SK-N-SH (cell line): Measurements from ENCODE around the gene BCLAF3. TPM values are rescaled to one million over a fixed set of nuclear protein-coding genes. Genes with fewer than 3 reads are reported as not detected.

ENCODE experiments used
- CTCF ChIA-PET: fragments of 300-600, 350-600 bp; formaldehyde crosslinking; extraction: SDS; loops from one replicate; lab custom pipeline; 2021; lab: Yijun Ruan, JAX
- POLR2A ChIA-PET: fragments of 350-600 bp; sonication (Branson Sonifier 250); formaldehyde crosslinking; extraction: SDS; loops from one replicate; lab custom pipeline; 2020; ENCODE audit warnings: antibody characterized with exemption, inconsistent platforms; lab: Yijun Ruan, JAX
- DNase-seq: peaks from one replicate; pipeline ENCODE4 v3.0.0; 2012
- H2AFZ ChIP-seq: fragments of 200-600 bp; sonication (generic); 2 replicates; pipeline ENCODE4 v1.8.1; 2016; ENCODE audit warnings: antibody characterized with exemption, mild to moderate bottlenecking, low read depth
- H3F3A ChIP-seq: fragments of 200-600 bp; sonication (generic); replicated peaks from 2 replicates; pipeline ENCODE3; 2016; ENCODE audit warnings: antibody characterized with exemption, mild to moderate bottlenecking; ENCODE audit not compliant: insufficient read depth
- H3K27ac ChIP-seq, 2 experiments: fragments of 200-500 bp in 1 of 2; fragments of 200-600 bp in 1 of 2; sonication (Bioruptor generic) in 1 of 2; sonication (generic), shearing (Covaris generic) in 1 of 2; 2 replicates each; pipeline versions ENCODE4 v1.5.1 to v1.6.1; 2014 to 2016; ENCODE audit warnings: low read depth in 2 of 2, inconsistent platforms in 1 of 2, low read length in 1 of 2, mild to moderate bottlenecking in 1 of 2, mixed read lengths in 1 of 2
- H3K27me3 ChIP-seq: fragments of 200-600 bp; sonication (generic), shearing (Covaris generic); 2 replicates; pipeline ENCODE4 v1.6.1; 2016; ENCODE audit warnings: mixed run types; ENCODE audit not compliant: insufficient read depth
- H3K36me3 ChIP-seq, 2 experiments: fragments of 200-500 bp in 1 of 2; fragments of 200-600 bp in 1 of 2; sonication (Bioruptor generic) in 1 of 2; sonication (generic) in 1 of 2; replicated peaks in 1 of 2; 2 replicates each; pipeline versions ENCODE3 to v1.5.1; 2014 to 2016; ENCODE audit warnings: low read length in 1 of 2, mild to moderate bottlenecking in 1 of 2; ENCODE audit not compliant: insufficient read depth in 2 of 2, control insufficient read depth in 1 of 2
- H3K4me1 ChIP-seq, 2 experiments: fragments of 200-500 bp in 1 of 2; fragments of 200-600 bp in 1 of 2; sonication (Bioruptor generic) in 1 of 2; sonication (generic), shearing (Covaris generic) in 1 of 2; 2 replicates each; pipeline versions ENCODE4 v1.5.1 to v1.6.1; 2014 to 2016; ENCODE audit warnings: low read depth in 1 of 2, low read length in 1 of 2, mixed run types in 1 of 2; ENCODE audit not compliant: insufficient read depth in 2 of 2, control insufficient read depth in 1 of 2
- H3K4me2 ChIP-seq: fragments of 200-600 bp; sonication (generic), shearing (Covaris generic); 2 replicates; pipeline ENCODE4 v1.6.1; 2017; ENCODE audit warnings: mixed run types
- H3K4me3 ChIP-seq, 2 experiments: fragments of 200-500 bp in 1 of 2; fragments of 200-600 bp in 1 of 2; sonication (Bioruptor generic) in 1 of 2; sonication (generic), shearing (Covaris generic) in 1 of 2; 2 replicates each; pipeline versions ENCODE4 v1.5.1 to v1.8.1; 2014 to 2016; ENCODE audit warnings: low read depth in 2 of 2, inconsistent platforms in 1 of 2, low read length in 1 of 2, mild to moderate bottlenecking in 1 of 2, mixed read lengths in 1 of 2, moderate library complexity in 1 of 2
- H3K79me2 ChIP-seq: fragments of 200-600 bp; sonication (generic); 2 replicates; pipeline ENCODE4 v1.8.1; 2017; ENCODE audit warnings: mild to moderate bottlenecking; ENCODE audit not compliant: insufficient read depth
- H3K9ac ChIP-seq: fragments of 200-600 bp; sonication (generic); 2 replicates; pipeline ENCODE4 v1.6.1; 2017; ENCODE audit warnings: mixed run types
- H3K9me2 ChIP-seq: fragments of 200-600 bp; sonication (generic); 2 replicates; pipeline ENCODE4 v1.6.1; 2017; ENCODE audit warnings: mixed run types
- H3K9me3 ChIP-seq: fragments of 200-600 bp; sonication (generic); 2 replicates; pipeline ENCODE4 v1.6.1; 2017; ENCODE audit warnings: mixed run types, mild to moderate bottlenecking, moderate library complexity
- H4K20me1 ChIP-seq: fragments of 200-600 bp; sonication (generic); 2 replicates; pipeline ENCODE4 v1.6.1; 2017; ENCODE audit warnings: mild to moderate bottlenecking, mixed run types; ENCODE audit not compliant: insufficient read depth
- CTCF ChIP-seq: fragments of 200-600 bp; sonication (generic); IDR thresholded peaks from 2 replicates; pipeline ENCODE4 v1.6.1; 2017; ENCODE audit warnings: antibody characterized with exemption, mild to moderate bottlenecking, moderate library complexity
- ELF1 ChIP-seq: IDR thresholded peaks from 2 replicates; pipeline ENCODE4 v1.4.0; 2012
- EZH2phosphoT487 ChIP-seq: fragments of 200-600 bp; sonication (generic); IDR thresholded peaks from 2 replicates; pipeline ENCODE4 v1.6.1; 2017; ENCODE audit warnings: low read depth, mixed run types, mild to moderate bottlenecking, antibody characterized with exemption, moderate library complexity, borderline replicate concordance
- FOSL2 ChIP-seq: IDR thresholded peaks from 2 replicates; pipeline ENCODE4 v1.4.0; 2012; ENCODE audit warnings: low read depth, mild to moderate bottlenecking, moderate library complexity, borderline replicate concordance
- GABPA ChIP-seq: IDR thresholded peaks from 2 replicates; pipeline ENCODE4 v1.4.0; 2012; ENCODE audit warnings: low read depth, mild to moderate bottlenecking
- IRF3 ChIP-seq: fragments of 150-350 bp; IDR thresholded peaks from 2 replicates; pipeline ENCODE4 v1.6.1; 2016; ENCODE audit warnings: mild to moderate bottlenecking, low read depth, low read length
- JUND ChIP-seq: IDR thresholded peaks from 2 replicates; pipeline ENCODE4 v1.4.0; 2012
- NFIC ChIP-seq: IDR thresholded peaks from 2 replicates; pipeline ENCODE4 v1.4.0; 2012; ENCODE audit warnings: borderline replicate concordance
- POLR2AphosphoS5 ChIP-seq: IDR thresholded peaks from 2 replicates; pipeline ENCODE4 v1.6.1; 2012; ENCODE audit warnings: low read depth, low read length
- REST ChIP-seq: IDR thresholded peaks from 2 replicates; pipeline ENCODE4 v1.6.1; 2012; ENCODE audit warnings: mild to moderate bottlenecking, low read depth, low read length, moderate library complexity
- RXRA ChIP-seq: IDR thresholded peaks from 2 replicates; pipeline ENCODE4 v1.4.0; 2012; ENCODE audit warnings: low read depth, mild to moderate bottlenecking, borderline replicate concordance
- SIN3A ChIP-seq: IDR thresholded peaks from 2 replicates; pipeline ENCODE4 v1.6.1; 2012; ENCODE audit warnings: low read depth, mild to moderate bottlenecking, low read length, moderate library complexity, borderline replicate concordance
- SMC3 ChIP-seq: IDR thresholded peaks from 2 replicates; pipeline ENCODE4 v1.6.1; 2012; ENCODE audit warnings: low read depth, low read length, improper control_type of control experiment
- TCF12 ChIP-seq: IDR thresholded peaks from 2 replicates; pipeline ENCODE4 v1.4.0; 2012
- TEAD4 ChIP-seq: IDR thresholded peaks from 2 replicates; pipeline ENCODE4 v1.4.0; 2012; ENCODE audit warnings: mild to moderate bottlenecking, borderline replicate concordance; ENCODE audit not compliant: insufficient read depth
- whole genome bisulfite sequencing: methylation state at CpG from one replicate; pipeline ENCODE4 v1.1.6; 2017; ENCODE audit warnings: low lambda C conversion rate; 5-methylcytosine and 5-hydroxymethylcytosine counted together
- polyA plus RNA-seq, 3 experiments: library from polyadenylated mRNA; depleted of rRNA; stranded (reverse); fragments of >200 nt; gene quantifications; 2 replicates each; pipeline ENCODE4 v1.2.3, GENCODE V29; 2012

The BCLAF3 gene
- polyA plus RNA-seq, 1 of the 3 experiments (the other 2 are of a cell fraction), result 1.1 TPM

- POLR2A ChIA-PET, result no interaction called here
- no peaks in the 10 kb centered on the region for H4K20me1 ChIP-seq
- no peak overlapping the region for H3K27ac ChIP-seq
- no peak overlapping the region for H3K9ac ChIP-seq
- H3K27me3 ChIP-seq, result no peaks in the 10 kb centered on the region; the same call in 1 of the 2 replicates
- H3K9me2 ChIP-seq, result no peaks in the 10 kb centered on the region
- WGBS, result 50% methylated on average over 6 of the region's 6 CpGs
- CTCF ChIA-PET, result interaction anchor here (0.7 to 1.2 kb wide), 3 partner anchors 20 to 484 kb away, joined by 3 to 4 read pairs (median 3); no protein-coding TSS in a partner anchor
- no peaks in the 10 kb centered on the region for H3K9me3 ChIP-seq
- no peak overlapping the region for H3K4me3 ChIP-seq
- H3K36me3 ChIP-seq, result no peaks in the 10 kb centered on the region
- no peaks in the 10 kb centered on the region for H3K4me1 ChIP-seq
- TF ChIP-seq GABPA, result no peak
- no peak for TF ChIP-seq RXRA
- no peak for TF ChIP-seq JUND
- TF ChIP-seq TEAD4, result no peak
- no peak for TF ChIP-seq NFIC
- TF ChIP-seq CTCF, result no peak
- no peak for TF ChIP-seq IRF3
- TF ChIP-seq FOSL2, result no peak
- TF ChIP-seq POLR2AphosphoS5, result no peak
- no peak for TF ChIP-seq REST
- no peak for TF ChIP-seq TCF12
- TF ChIP-seq SIN3A, result no peak
- no peak for TF ChIP-seq EZH2phosphoT487
- no peak for TF ChIP-seq ELF1
- no peak for TF ChIP-seq SMC3
- TF ChIP-seq, all 33 proteins: peak for 0
- no peak overlapping the region for H2AFZ ChIP-seq
- no peak for DNase-seq
- peaks cover 5% of the 10 kb centered on the region for H3F3A ChIP-seq
- H3K4me2 ChIP-seq, result no peak overlapping the region
- no peaks in the 10 kb centered on the region for H3K79me2 ChIP-seq
Observed at GRCh38 chrX:20019672-20020365, 29.0 kb upstream of the BCLAF3 start.
